Glomerular visceral epithelial cell (primary cell): Measurements from ENCODE around the gene TRIM7.
A peak's percentile ranks its signal among the peaks of the same experiment; 100 is the strongest.
"Not testable (repeated sequence)": the region's sequence is repeated elsewhere in the genome, so short reads cannot be mapped to it uniquely, and the experiment has no call there.

Experiments used
- DNase-seq: peaks from one replicate; pipeline ENCODE4 v3.0.0-alpha.2; 2016; ENCODE audit errors: extremely low spot score

The TRIM7 gene

GRCh38 chr5:181192337-181193046 is 12.5 kb downstream of the TRIM7 start:
- no peak for DNase-seq

- peak; percentile 97 for DNase-seq
Measured at GRCh38 chr5:181191526-181192336, 13.3 kb downstream of the TRIM7 start.

GRCh38 chr5:181190711-181191525 is 14.1 kb downstream of the TRIM7 start:
- no peak for DNase-seq

GRCh38 chr5:181189962-181190710 is 14.9 kb downstream of the TRIM7 start:
- DNase-seq, result no peak

DNA sequence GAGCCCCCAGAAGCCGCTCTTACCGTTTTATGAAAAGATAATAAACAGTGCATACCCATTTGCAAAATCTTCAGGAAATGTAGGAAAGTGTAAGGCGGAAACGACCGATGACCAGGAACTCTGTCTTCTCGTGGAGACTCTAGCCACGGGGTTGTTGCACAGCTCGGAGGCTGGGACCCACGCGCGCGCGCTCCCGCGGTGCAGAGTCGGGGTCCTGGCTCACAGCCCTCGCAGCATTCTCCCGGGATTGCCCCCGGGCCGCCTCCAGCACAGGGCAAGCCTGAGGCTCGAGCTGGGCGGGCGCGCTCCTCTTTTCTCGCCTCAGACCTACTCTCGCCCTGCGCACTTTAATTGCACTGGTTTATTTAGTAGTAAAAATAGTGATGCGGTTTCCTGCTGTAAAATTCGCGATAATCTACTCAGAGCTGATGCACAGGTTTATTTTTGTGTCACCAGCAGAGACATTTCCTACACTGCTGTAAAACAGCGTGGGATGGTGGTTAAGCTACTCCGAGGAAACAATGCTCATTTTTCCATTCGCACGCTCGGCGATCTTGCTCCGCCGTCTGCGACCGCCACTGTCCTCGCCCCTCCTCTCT is 15.5 kb downstream of the TRIM7 start:
- DNase-seq, result no peak

- DNase-seq, result peak; percentile 88
Measured at GRCh38 chr5:181188700-181189362, 16.2 kb downstream of the TRIM7 start.

- peak; percentile 91 for DNase-seq
Measured at GRCh38 chr5:181187500-181188213, 17.3 kb downstream of the TRIM7 start.

DNA sequence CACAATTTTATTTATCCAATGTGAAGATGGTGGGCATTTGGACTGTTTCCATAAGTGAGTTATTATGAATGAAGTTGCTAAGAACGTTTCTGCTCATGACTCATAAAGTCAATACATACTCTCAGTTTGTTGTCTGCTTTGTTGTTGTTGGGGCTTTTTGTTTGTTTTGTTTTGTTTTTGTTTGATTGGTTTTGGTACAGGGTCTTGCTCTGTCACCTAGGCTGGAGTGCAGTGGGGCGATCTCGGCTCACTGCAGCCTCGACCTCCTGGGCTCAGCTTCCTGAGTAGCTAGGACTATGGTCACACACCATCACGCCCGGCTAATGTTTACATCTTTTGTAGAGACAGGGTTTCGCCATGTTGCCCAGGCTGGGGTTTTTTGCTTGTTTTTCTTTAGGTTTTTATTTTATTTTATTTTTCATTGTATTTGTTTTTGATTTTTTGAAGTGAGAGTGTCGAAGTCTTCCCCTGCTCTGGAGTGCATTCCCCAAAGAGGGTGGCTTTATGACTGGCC is 18.0 kb downstream of the TRIM7 start:
- DNase-seq, result no peak

- no peak for DNase-seq
Measured at GRCh38 chr5:181186022-181186421, 19.0 kb downstream of the TRIM7 start.

DNA sequence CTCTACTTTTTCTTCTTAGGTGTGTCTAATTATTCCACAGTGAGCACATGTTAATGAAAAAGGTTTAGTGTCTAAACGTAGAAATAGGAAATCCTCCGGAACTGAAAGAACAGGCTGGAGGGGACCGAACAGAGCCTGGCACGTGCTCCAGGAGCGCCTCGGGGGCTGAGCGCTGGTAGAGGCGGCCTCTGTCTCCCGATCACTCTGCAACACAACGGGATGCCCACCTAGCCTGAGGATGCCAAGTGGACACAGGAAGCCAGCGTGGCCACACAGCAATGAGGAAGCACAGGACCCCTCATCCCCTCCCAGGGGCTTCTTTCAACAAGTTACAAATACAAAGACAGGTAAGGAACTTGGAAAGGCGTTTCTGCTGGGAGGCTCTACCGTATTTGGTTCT is 19.4 kb downstream of the TRIM7 start:
- no peak for DNase-seq

GRCh38 chr5:181184845-181185216 is 20.2 kb downstream of the TRIM7 start:
- no peak for DNase-seq

DNA sequence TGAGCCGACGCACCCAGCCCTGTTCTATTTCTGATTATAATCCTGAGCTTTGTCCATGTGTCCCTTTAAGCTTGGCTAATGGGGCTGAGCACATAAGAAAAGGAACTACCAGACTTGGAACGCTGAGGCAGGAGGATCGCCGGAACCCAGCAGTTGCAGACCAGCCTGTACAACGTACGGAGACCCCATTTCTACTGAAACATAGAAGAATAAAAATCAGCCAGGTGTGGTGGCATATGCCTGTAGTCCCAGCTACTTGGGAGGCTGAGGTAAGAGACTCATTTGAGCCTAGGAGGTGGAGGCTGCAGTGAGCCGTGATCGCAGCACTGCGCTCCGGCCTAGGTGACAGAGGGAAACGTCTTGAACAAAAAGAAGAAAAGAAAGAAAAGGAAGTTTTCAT is 22.3 kb downstream of the TRIM7 start:
- no peak for DNase-seq

DNA sequence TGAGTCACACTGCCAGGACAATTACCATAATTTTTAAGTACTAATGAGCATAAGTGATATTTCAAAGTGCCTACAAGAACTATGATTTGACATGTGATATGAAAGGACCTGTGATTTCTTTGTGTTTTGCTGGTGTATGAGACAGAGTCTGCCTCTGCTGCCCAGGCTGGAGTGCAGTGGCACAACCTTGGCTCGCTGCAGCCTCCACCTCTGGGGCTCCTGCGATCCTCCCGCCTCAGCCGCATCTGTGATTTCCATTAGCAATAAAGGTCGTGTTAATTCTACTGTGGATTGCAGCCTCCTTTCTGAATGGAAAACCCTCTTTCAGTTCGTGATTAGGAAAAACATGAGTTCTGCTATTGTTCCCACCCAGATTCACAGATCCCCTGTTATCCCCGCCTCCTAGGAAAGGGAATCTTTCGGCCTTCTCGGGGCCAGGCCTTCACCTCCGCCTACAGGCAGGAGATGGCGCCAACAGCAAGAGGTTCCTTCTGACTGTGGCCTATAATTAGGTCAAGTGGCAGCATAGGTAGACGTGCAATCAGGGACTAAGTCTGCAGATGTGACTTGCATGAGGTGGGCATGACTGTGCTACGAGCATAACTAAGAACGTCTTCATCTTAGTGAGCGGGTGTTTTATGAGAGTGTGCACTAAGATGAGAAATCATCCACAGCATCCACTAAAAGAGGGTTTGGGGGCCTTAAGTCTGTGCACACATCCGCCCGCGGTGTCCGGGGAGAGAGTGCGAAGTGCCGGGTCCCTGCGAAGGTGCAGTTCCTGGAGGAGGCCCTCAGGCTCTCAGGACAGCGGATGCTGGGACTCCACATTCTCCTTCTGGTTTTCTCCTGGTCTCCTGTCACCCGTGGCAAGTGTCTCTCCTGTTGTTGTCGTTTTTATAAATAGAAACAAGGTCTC is 23.1 kb downstream of the TRIM7 start:
- peak; percentile 84 for DNase-seq

GRCh38 chr5:181177559-181177958 is 27.4 kb downstream of the TRIM7 start:
- not testable (repeated sequence) for DNase-seq

GRCh38 chr5:181176254-181176952 is 28.6 kb downstream of the TRIM7 start:
- DNase-seq, result no peak

GRCh38 chr5:181173420-181174342 is 31.3 kb downstream of the TRIM7 start:
- DNase-seq, result peak; percentile 64

- no peak for DNase-seq
Measured at GRCh38 chr5:181173027-181173419, 32.0 kb downstream of the TRIM7 start.
